ENCODE results near the gene TM4SF4. TPM values are rescaled to one million over a fixed set of nuclear protein-coding genes. Genes with fewer than 3 reads are reported as not detected.

The TM4SF4 gene
- total and polyA plus RNA-seq, 2 experiments from 2014 or later = not detected

- Histone ChIP-seq H3K27me3 (ENCODE audit: insufficient read depth) (no peaks in the 10 kb centered on the region), H3K4me3 (no peak overlapping the region), H3F3A (replicated peaks; ENCODE audit: low read depth) (no peaks in the 10 kb centered on the region), H3K9me2 (ENCODE audit: insufficient read depth) (0 out of 2 replicates have a peak, but pooled peaks cover 4% of the 10 kb centered on the region), H3K4me2 (no peak overlapping the region), H4K20me1 (replicated peaks; ENCODE audit: insufficient read depth) (no peaks in the 10 kb centered on the region), H3K79me2 (replicated peaks; ENCODE audit: insufficient read depth) (no peaks in the 10 kb centered on the region), H2AFZ (peak overlapping the region; percentile 39; the same call in 1 of the 2 replicates), H3K4me1 (ENCODE audit: insufficient read depth) (no peaks in the 10 kb centered on the region), H3K36me3 (ENCODE audit: insufficient read depth) (peaks cover 11% of the 10 kb centered on the region; the same call in 1 of the 2 replicates), H3K27ac (ENCODE audit: low read depth) (no peak overlapping the region)
- peaks cover 4% of the 10 kb centered on the region; the same call in 2 of the 3 replicates for H3K4me1 Mint-ChIP-seq
- H3K27ac Mint-ChIP-seq = no peak overlapping the region
- no peak for DNase-seq (ENCODE audit: low spot score)
- ATAC-seq = no peak
- H3K27me3 Mint-ChIP-seq (ENCODE audit: insufficient read depth, low read depth, poor library complexity) = peaks cover 6% of the 10 kb centered on the region
- H3K4me3 Mint-ChIP-seq = no peak overlapping the region
- peaks cover 29% of the 10 kb centered on the region for H3K36me3 Mint-ChIP-seq (ENCODE audit: low read depth)
- peaks cover 47% of the 10 kb centered on the region for H3K9me3 Mint-ChIP-seq
- TF ChIP-seq STAT1 (IDR thresholded peaks at IDR 0.05; ENCODE audit: unreplicated experiment) (no peak), POLR2AphosphoS5 (IDR thresholded peaks at IDR 0.05; ENCODE audit: low read depth) (no peak), ETS1 (IDR thresholded peaks at IDR 0.05) (no peak), EZH2phosphoT487 (IDR thresholded peaks at IDR 0.05; ENCODE audit: unreplicated experiment) (no peak), JUNB (IDR thresholded peaks at IDR 0.05; ENCODE audit: unreplicated experiment) (no peak), ZNF114 (CRISPR knock-in tag; IDR thresholded peaks at IDR 0.05) (no peak), ZNF331 (CRISPR knock-in tag; IDR thresholded peaks at IDR 0.05; ENCODE audit: low read depth) (no peak), EZH2 (IDR thresholded peaks at IDR 0.05; ENCODE audit: low read depth, unreplicated experiment) (no peak), NANOG (IDR thresholded peaks at IDR 0.05; ENCODE audit: borderline replicate concordance) (no peak), ZNF462 (CRISPR knock-in tag; IDR thresholded peaks at IDR 0.05) (no peak), CREB1 (CRISPR knock-in tag; IDR thresholded peaks at IDR 0.05; ENCODE audit: low read depth) (no peak)
- TF ChIP-seq, protein P1, sequence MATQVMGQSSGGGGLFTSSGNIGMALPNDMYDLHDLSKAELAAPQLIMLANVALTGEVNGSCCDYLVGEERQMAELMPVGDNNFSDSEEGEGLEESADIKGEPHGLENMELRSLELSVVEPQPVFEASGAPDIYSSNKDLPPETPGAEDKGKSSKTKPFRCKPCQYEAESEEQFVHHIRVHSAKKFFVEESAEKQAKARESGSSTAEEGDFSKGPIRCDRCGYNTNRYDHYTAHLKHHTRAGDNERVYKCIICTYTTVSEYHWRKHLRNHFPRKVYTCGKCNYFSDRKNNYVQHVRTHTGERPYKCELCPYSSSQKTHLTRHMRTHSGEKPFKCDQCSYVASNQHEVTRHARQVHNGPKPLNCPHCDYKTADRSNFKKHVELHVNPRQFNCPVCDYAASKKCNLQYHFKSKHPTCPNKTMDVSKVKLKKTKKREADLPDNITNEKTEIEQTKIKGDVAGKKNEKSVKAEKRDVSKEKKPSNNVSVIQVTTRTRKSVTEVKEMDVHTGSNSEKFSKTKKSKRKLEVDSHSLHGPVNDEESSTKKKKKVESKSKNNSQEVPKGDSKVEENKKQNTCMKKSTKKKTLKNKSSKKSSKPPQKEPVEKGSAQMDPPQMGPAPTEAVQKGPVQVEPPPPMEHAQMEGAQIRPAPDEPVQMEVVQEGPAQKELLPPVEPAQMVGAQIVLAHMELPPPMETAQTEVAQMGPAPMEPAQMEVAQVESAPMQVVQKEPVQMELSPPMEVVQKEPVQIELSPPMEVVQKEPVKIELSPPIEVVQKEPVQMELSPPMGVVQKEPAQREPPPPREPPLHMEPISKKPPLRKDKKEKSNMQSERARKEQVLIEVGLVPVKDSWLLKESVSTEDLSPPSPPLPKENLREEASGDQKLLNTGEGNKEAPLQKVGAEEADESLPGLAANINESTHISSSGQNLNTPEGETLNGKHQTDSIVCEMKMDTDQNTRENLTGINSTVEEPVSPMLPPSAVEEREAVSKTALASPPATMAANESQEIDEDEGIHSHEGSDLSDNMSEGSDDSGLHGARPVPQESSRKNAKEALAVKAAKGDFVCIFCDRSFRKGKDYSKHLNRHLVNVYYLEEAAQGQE (IDR thresholded peaks at IDR 0.05; ENCODE audit: unreplicated experiment) = no peak
- TF ChIP-seq, protein P2, sequence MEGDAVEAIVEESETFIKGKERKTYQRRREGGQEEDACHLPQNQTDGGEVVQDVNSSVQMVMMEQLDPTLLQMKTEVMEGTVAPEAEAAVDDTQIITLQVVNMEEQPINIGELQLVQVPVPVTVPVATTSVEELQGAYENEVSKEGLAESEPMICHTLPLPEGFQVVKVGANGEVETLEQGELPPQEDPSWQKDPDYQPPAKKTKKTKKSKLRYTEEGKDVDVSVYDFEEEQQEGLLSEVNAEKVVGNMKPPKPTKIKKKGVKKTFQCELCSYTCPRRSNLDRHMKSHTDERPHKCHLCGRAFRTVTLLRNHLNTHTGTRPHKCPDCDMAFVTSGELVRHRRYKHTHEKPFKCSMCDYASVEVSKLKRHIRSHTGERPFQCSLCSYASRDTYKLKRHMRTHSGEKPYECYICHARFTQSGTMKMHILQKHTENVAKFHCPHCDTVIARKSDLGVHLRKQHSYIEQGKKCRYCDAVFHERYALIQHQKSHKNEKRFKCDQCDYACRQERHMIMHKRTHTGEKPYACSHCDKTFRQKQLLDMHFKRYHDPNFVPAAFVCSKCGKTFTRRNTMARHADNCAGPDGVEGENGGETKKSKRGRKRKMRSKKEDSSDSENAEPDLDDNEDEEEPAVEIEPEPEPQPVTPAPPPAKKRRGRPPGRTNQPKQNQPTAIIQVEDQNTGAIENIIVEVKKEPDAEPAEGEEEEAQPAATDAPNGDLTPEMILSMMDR (conservative IDR thresholded peaks at IDR 0.05; ENCODE audit: low read depth in 2 of 2) = no peak
These were observed 25.3 kb upstream of the TM4SF4 start for GRCh38 chr3:149449182-149449581.

Data from GM23338 (cell line).